ENCODE results near the gene SF3B5. TPM values are rescaled to one million over a fixed set of nuclear protein-coding genes. Genes with fewer than 3 reads are reported as not detected.

SF3B5 gene
- total and polyA plus RNA-seq, 8 donors, result 45.2 to 138 (median 72.7) TPM

DNA sequence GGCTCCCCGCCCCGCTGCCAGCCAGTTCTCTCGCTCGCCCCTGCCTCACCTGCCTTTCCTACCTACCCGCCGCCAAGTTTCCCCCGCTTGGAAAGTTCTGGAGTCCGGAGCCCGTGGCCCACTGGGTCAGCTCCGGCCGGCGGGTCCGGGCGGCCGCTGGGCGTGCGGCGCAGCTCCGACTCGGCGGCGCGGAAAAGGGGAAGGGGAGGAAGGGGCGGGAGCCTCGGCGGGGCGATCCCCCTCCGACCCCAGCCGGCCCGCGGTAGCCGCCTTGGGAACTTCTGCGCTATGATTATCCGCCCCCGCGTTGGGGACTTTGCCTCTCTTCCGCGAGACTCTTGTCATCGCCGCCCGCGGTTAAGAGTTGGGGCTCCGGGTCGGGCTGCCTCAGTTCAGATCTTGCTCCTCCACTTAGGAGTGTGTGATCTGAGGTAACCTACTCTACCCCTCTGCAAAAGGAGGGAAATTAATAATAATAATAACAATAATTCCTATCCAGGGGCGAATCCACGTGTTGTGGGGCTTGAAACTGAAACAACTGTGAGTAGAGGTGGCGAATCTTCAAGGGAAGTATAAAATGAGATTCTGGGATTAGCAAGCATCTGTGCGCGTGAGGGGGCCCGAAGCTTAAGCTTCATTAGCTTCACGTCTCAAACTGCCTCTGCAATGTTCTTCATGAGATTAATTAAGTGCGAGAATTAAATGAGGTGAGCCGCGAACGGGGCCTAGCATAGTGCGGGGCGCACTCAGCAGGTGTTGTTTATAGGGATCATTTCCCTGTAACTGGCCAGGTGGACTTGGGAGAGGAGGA lies 30.8 kb downstream of the SF3B5 start:
- 4 to 6% methylated on average over 39 to 57 of the region's 57 CpGs for WGBS, 2 donors

GRCh38 chr6:144063744-144064401 lies 31.5 kb downstream of the SF3B5 start:
- TF ChIP-seq, protein P1, sequence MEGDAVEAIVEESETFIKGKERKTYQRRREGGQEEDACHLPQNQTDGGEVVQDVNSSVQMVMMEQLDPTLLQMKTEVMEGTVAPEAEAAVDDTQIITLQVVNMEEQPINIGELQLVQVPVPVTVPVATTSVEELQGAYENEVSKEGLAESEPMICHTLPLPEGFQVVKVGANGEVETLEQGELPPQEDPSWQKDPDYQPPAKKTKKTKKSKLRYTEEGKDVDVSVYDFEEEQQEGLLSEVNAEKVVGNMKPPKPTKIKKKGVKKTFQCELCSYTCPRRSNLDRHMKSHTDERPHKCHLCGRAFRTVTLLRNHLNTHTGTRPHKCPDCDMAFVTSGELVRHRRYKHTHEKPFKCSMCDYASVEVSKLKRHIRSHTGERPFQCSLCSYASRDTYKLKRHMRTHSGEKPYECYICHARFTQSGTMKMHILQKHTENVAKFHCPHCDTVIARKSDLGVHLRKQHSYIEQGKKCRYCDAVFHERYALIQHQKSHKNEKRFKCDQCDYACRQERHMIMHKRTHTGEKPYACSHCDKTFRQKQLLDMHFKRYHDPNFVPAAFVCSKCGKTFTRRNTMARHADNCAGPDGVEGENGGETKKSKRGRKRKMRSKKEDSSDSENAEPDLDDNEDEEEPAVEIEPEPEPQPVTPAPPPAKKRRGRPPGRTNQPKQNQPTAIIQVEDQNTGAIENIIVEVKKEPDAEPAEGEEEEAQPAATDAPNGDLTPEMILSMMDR (IDR thresholded peaks at IDR 0.05), result peak in 1 of 4 donors; percentile 32
- Histone ChIP-seq H3K36me3 (no peaks in the 10 kb centered on the region), H3K27ac (peak overlapping the region; percentile 75 to 96 (median 88)), H3K4me3 (peak overlapping the region; percentile 40 to 91 (median 74)), H3K4me1 (peaks cover 0 to 4% (median 0%) of the 10 kb centered on the region in 3 donors), H3K9me3 (no peaks in the 10 kb centered on the region), H3K27me3 (no peaks in the 10 kb centered on the region)
- ATAC-seq, result peak; percentile 96 to 98 (median 97)
- DNase-seq, result peak; percentile 88 to 96 (median 92)
- intact Hi-C loops (cut with DNase I), result no loop called here
- 0% methylated on average over 51 to 72 of the region's 72 CpGs for WGBS, 2 donors
- FAIRE-seq, result no peak

More for the DNA sequence above, 30.8 kb downstream of the SF3B5 start:
- Histone ChIP-seq H3K27me3 (no peaks in the 10 kb centered on the region), H3K9me3 (no peaks in the 10 kb centered on the region), H3K4me1 (peaks cover 0 to 4% (median 0%) of the 10 kb centered on the region in 3 donors), H3K36me3 (no peaks in the 10 kb centered on the region), H3K4me3 (peak overlapping the region; percentile 40 to 91 (median 74)), H3K27ac (peak overlapping the region; percentile 75 to 96 (median 88))
- FAIRE-seq (no peak), DNase-seq (peak; percentile 36 to 76 (median 54)), ATAC-seq (peak; percentile 35 to 53 (median 50))
- TF ChIP-seq, protein P1 (IDR thresholded peaks at IDR 0.05), result no peak
- intact Hi-C loops (cut with DNase I), result no loop called here

- FAIRE-seq, result no peak
- H3K4me1 ChIP-seq, result peaks cover 0 to 4% (median 0%) of the 10 kb centered on the region in 3 donors
- intact Hi-C loops (cut with DNase I), result no loop called here
- ATAC-seq, result peak; percentile 14 to 26 (median 21)
- 2% methylated on average over 16 of the region's 16 CpGs for WGBS, 2 donors
- H3K4me3 ChIP-seq, result peak overlapping the region; percentile 40 to 91 (median 74)
- H3K27me3 ChIP-seq, result no peaks in the 10 kb centered on the region
- DNase-seq, result peak in 3 of 6 donors; percentile 6 to 33 (median 20)
- peak overlapping the region in 3 of 4 donors; percentile 75 to 96 (median 90) for H3K27ac ChIP-seq
- no peaks in the 10 kb centered on the region for H3K36me3 ChIP-seq
- H3K9me3 ChIP-seq, result no peaks in the 10 kb centered on the region
- TF ChIP-seq, protein P1 (IDR thresholded peaks at IDR 0.05), result no peak
Measured at GRCh38 chr6:144063246-144063743, 32.1 kb downstream of the SF3B5 start.

- H3K27ac ChIP-seq, result no peak overlapping the region
- intact Hi-C loops (cut with DNase I), result no loop called here
Measured at GRCh38 chr6:144062786-144063185, 32.6 kb downstream of the SF3B5 start.

More at GRCh38 chr6:144062786-144063185, 32.6 kb downstream of the SF3B5 start:
- DNase-seq, result no peak
- Histone ChIP-seq H3K4me1 (peaks cover 0 to 4% (median 0%) of the 10 kb centered on the region in 3 donors), H3K36me3 (no peaks in the 10 kb centered on the region), H3K9me3 (no peaks in the 10 kb centered on the region), H3K27me3 (no peaks in the 10 kb centered on the region), H3K4me3 (no peak overlapping the region)
- WGBS, 2 donors, result 30 to 32% methylated on average over 5 of the region's 5 CpGs
- no peak for FAIRE-seq
- ATAC-seq, result no peak
- TF ChIP-seq, protein P1 (IDR thresholded peaks at IDR 0.05), result no peak
